Measurements from ENCODE around the gene TULP3. TPM values are rescaled to one million over a fixed set of nuclear protein-coding genes. Genes with fewer than 3 reads are reported as not detected.

TULP3 gene
- total and polyA plus RNA-seq, 10 of the 15 experiments (the other 5 are each of a cell fraction or from before 2014, with no cell fraction given) = 3.1 to 10.4 (median 8.1) TPM

- no peak for TF ChIP-seq MLLT1 (IDR thresholded peaks at IDR 0.05)
Observed at GRCh38 chr12:2902272-2902880, 11.7 kb downstream of the TULP3 start (continued).

DNA sequence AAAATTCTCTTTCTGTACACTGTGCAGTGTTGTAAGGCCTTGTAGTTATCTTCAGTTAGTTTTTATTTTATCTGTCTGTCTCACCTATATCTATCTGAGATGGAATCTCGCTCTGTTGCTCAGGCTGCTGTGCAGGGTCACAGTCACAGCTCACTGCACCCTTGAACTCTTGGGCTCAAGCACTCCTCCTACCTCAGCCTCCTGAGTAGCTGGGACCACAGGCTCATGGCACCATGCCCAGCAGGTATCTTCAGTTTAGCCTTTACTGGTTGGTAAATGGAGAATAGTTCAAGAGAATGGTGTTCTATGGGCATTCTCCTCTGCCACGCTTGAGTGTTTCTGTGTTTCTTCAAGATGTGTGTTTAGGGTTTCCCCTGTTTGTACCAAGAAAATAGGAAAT is 13.6 kb downstream of the TULP3 start:
- ATAC-seq = peak; percentile 42; the same call in 2 of the 3 replicates
- H3K79me2 ChIP-seq (ENCODE audit: control insufficient read depth, insufficient read depth, low read length) = no peaks in the 10 kb centered on the region
- ChIA-PET SMC1A (ENCODE audit: uncharacterized antibody, unreplicated experiment) (no interaction called here), RAD21 (ENCODE audit: unreplicated experiment) (no interaction called here), POLR2A (no interaction called here), CTCF (no interaction called here)
- no peak overlapping the region for H3K4me3 ChIP-seq
- no peak overlapping the region for H3K4me2 ChIP-seq (ENCODE audit: control insufficient read depth, insufficient read depth)
- no peaks in the 10 kb centered on the region for H3K4me1 ChIP-seq (ENCODE audit: control insufficient read depth, insufficient read depth, low read length)
- no TSS peak for BruUV-seq (replicated peaks)
- FAIRE-seq = peak; percentile 77
- intact Hi-C loops (cut with micrococcal nuclease; ENCODE audit: unreplicated experiment) (no loop called here), in situ Hi-C loops (cut with MboI) (no loop called here)
- 0% methylated on average over 2 of the region's 2 CpGs for WGBS (ENCODE audit: insufficient coverage, insufficient replicate concordance, low lambda C conversion rate, missing lambda C conversion rate)
- H3K9ac ChIP-seq (ENCODE audit: control insufficient read depth, insufficient read depth, low read length) = no peak overlapping the region
- H3K27ac ChIP-seq (ENCODE audit: control insufficient read depth, insufficient read depth) = no peak overlapping the region
- TF ChIP-seq SP1 (IDR thresholded peaks at IDR 0.05; ENCODE audit: low read depth, low read length) (no peak), PAX5 (IDR thresholded peaks at IDR 0.05; ENCODE audit: borderline replicate concordance, low read depth, low read length) (0 out of 2 replicates have a peak, but pooled peaks have one; percentile 20)
- TF ChIP-seq, protein P1, sequence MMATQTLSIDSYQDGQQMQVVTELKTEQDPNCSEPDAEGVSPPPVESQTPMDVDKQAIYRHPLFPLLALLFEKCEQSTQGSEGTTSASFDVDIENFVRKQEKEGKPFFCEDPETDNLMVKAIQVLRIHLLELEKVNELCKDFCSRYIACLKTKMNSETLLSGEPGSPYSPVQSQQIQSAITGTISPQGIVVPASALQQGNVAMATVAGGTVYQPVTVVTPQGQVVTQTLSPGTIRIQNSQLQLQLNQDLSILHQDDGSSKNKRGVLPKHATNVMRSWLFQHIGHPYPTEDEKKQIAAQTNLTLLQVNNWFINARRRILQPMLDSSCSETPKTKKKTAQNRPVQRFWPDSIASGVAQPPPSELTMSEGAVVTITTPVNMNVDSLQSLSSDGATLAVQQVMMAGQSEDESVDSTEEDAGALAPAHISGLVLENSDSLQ (IDR thresholded peaks at IDR 0.05) = no peak
- no peaks in the 10 kb centered on the region for H3K27me3 ChIP-seq (replicated peaks in 1 of 2; ENCODE audit: control insufficient read depth in 2 of 2, insufficient read depth in 2 of 2, low read length in 1 of 2)
- DNase-seq (ENCODE audit: low read depth, low spot score) = no peak
- no peaks in the 10 kb centered on the region for H3K36me3 ChIP-seq (ENCODE audit: control insufficient read depth in 2 of 2, insufficient read depth in 2 of 2, low read length in 1 of 2)
- no peak overlapping the region for H2AFZ ChIP-seq (ENCODE audit: control insufficient read depth, low read depth, low read length)
- H3K9me3 ChIP-seq (replicated peaks; ENCODE audit: control insufficient read depth, insufficient read depth, low read length) = no peaks in the 10 kb centered on the region
- H4K20me1 ChIP-seq (ENCODE audit: control insufficient read depth, insufficient read depth) = no peaks in the 10 kb centered on the region
